ENCODE measurements around the gene CNOT1. TPM values are rescaled to one million over a fixed set of nuclear protein-coding genes. Genes with fewer than 3 reads are reported as not detected.

The CNOT1 gene
- total and polyA plus RNA-seq, 10 of the 15 experiments (the other 5 are each of a cell fraction or from before 2014, with no cell fraction given), result 101 to 246 (median 175) TPM

DNA sequence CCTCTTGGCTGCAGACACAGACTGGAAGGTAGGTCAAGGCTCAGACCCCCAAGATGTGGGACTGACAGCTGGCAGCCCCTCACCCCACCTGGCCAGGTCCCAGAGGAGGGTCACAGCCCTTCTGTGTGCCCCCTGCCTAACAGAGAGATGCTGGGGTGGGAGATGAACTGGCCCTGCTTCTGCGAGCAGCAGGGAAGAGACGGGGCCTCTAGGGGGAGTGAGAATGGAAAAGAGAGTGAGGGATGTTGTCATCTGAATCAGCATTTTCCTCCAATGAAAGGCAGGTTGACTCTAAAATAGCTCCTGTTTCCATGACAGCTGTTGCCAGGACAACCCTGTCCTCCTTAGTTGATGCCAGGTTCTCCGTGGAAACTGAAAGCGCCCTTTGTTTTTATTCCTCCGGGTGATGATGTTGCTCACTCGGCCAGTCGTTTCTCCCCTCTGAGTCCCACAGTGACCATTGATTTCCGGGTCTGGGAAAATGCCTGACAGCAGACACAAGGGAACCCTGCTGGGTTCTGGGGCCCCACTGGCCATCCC is 134.6 kb downstream of the CNOT1 start (continued):
- TF ChIP-seq, protein P1, sequence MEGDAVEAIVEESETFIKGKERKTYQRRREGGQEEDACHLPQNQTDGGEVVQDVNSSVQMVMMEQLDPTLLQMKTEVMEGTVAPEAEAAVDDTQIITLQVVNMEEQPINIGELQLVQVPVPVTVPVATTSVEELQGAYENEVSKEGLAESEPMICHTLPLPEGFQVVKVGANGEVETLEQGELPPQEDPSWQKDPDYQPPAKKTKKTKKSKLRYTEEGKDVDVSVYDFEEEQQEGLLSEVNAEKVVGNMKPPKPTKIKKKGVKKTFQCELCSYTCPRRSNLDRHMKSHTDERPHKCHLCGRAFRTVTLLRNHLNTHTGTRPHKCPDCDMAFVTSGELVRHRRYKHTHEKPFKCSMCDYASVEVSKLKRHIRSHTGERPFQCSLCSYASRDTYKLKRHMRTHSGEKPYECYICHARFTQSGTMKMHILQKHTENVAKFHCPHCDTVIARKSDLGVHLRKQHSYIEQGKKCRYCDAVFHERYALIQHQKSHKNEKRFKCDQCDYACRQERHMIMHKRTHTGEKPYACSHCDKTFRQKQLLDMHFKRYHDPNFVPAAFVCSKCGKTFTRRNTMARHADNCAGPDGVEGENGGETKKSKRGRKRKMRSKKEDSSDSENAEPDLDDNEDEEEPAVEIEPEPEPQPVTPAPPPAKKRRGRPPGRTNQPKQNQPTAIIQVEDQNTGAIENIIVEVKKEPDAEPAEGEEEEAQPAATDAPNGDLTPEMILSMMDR (IDR thresholded peaks at IDR 0.05 in 2 of 3, conservative IDR thresholded peaks at IDR 0.05 in 1 of 3; ENCODE audit: control insufficient read depth in 2 of 3, extremely low read depth in 1 of 3, insufficient read depth in 1 of 3, low read depth in 3 of 3, low read length in 3 of 3), result peak; percentile 48 to 57 (median 52)
- TF ChIP-seq SP1 (IDR thresholded peaks at IDR 0.05; ENCODE audit: low read depth, low read length) (peak; percentile 43), ZZZ3 (IDR thresholded peaks at IDR 0.05; ENCODE audit: control insufficient read depth, insufficient read length, low read depth) (no peak), MEF2B (IDR thresholded peaks at IDR 0.05; ENCODE audit: partially characterized antibody, poor library complexity, severe bottlenecking) (peak; percentile 84), MEF2A (IDR thresholded peaks at IDR 0.05; ENCODE audit: insufficient read depth, low read depth, low read length) (peak; percentile 90), MYB (IDR thresholded peaks at IDR 0.05; ENCODE audit: borderline replicate concordance, low read depth, low read length) (no peak), CREB1 (IDR thresholded peaks at IDR 0.05; ENCODE audit: low read depth) (0 out of 2 replicates have a peak, but pooled peaks have one; percentile 36), SIN3A (IDR thresholded peaks at IDR 0.05; ENCODE audit: low read depth, low read length) (0 out of 2 replicates have a peak, but pooled peaks have one; percentile 29), TCF3 (IDR thresholded peaks at IDR 0.05; ENCODE audit: borderline replicate concordance, insufficient read depth, low read depth, low read length) (no peak), ZSCAN29 (IDR thresholded peaks at IDR 0.05) (no peak), RFX5 (IDR thresholded peaks at IDR 0.05; ENCODE audit: low read depth, low read length) (peak; percentile 93), CBX5 (IDR thresholded peaks at IDR 0.05; ENCODE audit: low read depth) (no peak), SREBF1 (IDR thresholded peaks at IDR 0.05; ENCODE audit: low read length) (no peak), BMI1 (IDR thresholded peaks at IDR 0.05; ENCODE audit: borderline replicate concordance) (peak; percentile 94), ZBTB40 (IDR thresholded peaks at IDR 0.05; ENCODE audit: borderline replicate concordance) (peak; percentile 75), EED (IDR thresholded peaks at IDR 0.05; ENCODE audit: low read depth) (0 out of 2 replicates have a peak, but pooled peaks have one; percentile 2)
- TF ChIP-seq, protein P2, sequence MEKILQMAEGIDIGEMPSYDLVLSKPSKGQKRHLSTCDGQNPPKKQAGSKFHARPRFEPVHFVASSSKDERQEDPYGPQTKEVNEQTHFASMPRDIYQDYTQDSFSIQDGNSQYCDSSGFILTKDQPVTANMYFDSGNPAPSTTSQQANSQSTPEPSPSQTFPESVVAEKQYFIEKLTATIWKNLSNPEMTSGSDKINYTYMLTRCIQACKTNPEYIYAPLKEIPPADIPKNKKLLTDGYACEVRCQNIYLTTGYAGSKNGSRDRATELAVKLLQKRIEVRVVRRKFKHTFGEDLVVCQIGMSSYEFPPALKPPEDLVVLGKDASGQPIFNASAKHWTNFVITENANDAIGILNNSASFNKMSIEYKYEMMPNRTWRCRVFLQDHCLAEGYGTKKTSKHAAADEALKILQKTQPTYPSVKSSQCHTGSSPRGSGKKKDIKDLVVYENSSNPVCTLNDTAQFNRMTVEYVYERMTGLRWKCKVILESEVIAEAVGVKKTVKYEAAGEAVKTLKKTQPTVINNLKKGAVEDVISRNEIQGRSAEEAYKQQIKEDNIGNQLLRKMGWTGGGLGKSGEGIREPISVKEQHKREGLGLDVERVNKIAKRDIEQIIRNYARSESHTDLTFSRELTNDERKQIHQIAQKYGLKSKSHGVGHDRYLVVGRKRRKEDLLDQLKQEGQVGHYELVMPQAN (conservative IDR thresholded peaks at IDR 0.05), result no peak
- TF ChIP-seq, protein P3, sequence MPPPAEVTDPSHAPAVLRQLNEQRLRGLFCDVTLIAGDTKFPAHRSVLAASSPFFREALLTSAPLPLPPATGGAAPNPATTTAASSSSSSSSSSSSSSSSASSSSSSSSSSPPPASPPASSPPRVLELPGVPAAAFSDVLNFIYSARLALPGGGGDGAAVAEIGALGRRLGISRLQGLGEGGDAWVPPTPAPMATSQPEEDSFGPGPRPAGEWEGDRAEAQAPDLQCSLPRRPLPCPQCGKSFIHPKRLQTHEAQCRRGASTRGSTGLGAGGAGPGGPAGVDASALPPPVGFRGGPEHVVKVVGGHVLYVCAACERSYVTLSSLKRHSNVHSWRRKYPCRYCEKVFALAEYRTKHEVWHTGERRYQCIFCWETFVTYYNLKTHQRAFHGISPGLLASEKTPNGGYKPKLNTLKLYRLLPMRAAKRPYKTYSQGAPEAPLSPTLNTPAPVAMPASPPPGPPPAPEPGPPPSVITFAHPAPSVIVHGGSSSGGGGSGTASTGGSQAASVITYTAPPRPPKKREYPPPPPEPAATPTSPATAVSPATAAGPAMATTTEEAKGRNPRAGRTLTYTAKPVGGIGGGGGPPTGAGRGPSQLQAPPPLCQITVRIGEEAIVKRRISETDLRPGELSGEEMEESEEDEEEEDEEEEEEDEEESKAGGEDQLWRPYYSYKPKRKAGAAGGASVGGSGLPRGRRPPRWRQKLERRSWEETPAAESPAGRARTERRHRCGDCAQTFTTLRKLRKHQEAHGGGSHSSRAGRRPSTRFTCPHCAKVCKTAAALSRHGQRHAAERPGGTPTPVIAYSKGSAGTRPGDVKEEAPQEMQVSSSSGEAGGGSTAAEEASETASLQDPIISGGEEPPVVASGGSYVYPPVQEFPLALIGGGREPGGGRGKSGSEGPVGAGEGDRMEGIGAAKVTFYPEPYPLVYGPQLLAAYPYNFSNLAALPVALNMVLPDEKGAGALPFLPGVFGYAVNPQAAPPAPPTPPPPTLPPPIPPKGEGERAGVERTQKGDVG (CRISPR knock-in tag; IDR thresholded peaks at IDR 0.05), result no peak
